ENCODE data around the gene CR1L.
"Not testable (repeated sequence)": the region's sequence is repeated elsewhere in the genome, so short reads cannot be mapped to it uniquely, and the experiment has no call there.

CR1L gene

GRCh38 chr1:207646171-207646570 is 1.2 kb downstream of the CR1L start:
- DNase-seq (ENCODE audit: low spot score), result no peak

- DNase-seq (ENCODE audit: low spot score), result no peak
Observed at GRCh38 chr1:207646944-207647579, 2.1 kb downstream of the CR1L start.

GRCh38 chr1:207647671-207648333 is 2.9 kb downstream of the CR1L start:
- no peak for DNase-seq (ENCODE audit: low spot score)

- DNase-seq (ENCODE audit: low spot score), result no peak
Observed at GRCh38 chr1:207648334-207649209, 3.6 kb downstream of the CR1L start.

- DNase-seq (ENCODE audit: low spot score), result no peak
Observed at GRCh38 chr1:207649210-207649753, 4.3 kb downstream of the CR1L start.

GRCh38 chr1:207649865-207650580 is 5.1 kb downstream of the CR1L start:
- DNase-seq (ENCODE audit: low spot score), result no peak

- DNase-seq (ENCODE audit: low spot score), result no peak
Observed at GRCh38 chr1:207651583-207651982, 6.7 kb downstream of the CR1L start.

- no peak for DNase-seq (ENCODE audit: low spot score)
Observed at GRCh38 chr1:207654320-207654719, 9.4 kb downstream of the CR1L start.

- no peak for DNase-seq (ENCODE audit: low spot score)
Observed at GRCh38 chr1:207658408-207658807, 13.5 kb downstream of the CR1L start.

GRCh38 chr1:207658904-207659485 is 14.1 kb downstream of the CR1L start:
- DNase-seq (ENCODE audit: low spot score), result no peak

- DNase-seq (ENCODE audit: low spot score), result no peak
Observed at GRCh38 chr1:207659545-207660153, 14.7 kb downstream of the CR1L start.

- DNase-seq (ENCODE audit: low spot score), result not testable (repeated sequence)
Observed at GRCh38 chr1:207661420-207661819, 16.5 kb downstream of the CR1L start.

- DNase-seq (ENCODE audit: low spot score), result no peak
Observed at GRCh38 chr1:207666342-207666741, 21.4 kb downstream of the CR1L start.

GRCh38 chr1:207669528-207670009 is 24.6 kb downstream of the CR1L start:
- no peak for DNase-seq (ENCODE audit: low spot score)

- no peak for DNase-seq (ENCODE audit: low spot score)
Observed at GRCh38 chr1:207670192-207670591, 25.3 kb downstream of the CR1L start.

- DNase-seq (ENCODE audit: low spot score), result no peak
Observed at GRCh38 chr1:207670997-207671396, 26.1 kb downstream of the CR1L start.

GRCh38 chr1:207672522-207673130 is 27.7 kb downstream of the CR1L start:
- DNase-seq (ENCODE audit: low spot score), result peak; percentile 72

- DNase-seq (ENCODE audit: low spot score), result no peak
Observed at GRCh38 chr1:207673399-207673798, 28.5 kb downstream of the CR1L start.

GRCh38 chr1:207676153-207676552 is 31.2 kb downstream of the CR1L start:
- no peak for DNase-seq (ENCODE audit: low spot score)

- not testable (repeated sequence) for DNase-seq (ENCODE audit: low spot score)
Observed at GRCh38 chr1:207680590-207681388, 35.9 kb downstream of the CR1L start.
